Measurements from ENCODE around the gene SYNDIG1L.

Gene SYNDIG1L

DNA sequence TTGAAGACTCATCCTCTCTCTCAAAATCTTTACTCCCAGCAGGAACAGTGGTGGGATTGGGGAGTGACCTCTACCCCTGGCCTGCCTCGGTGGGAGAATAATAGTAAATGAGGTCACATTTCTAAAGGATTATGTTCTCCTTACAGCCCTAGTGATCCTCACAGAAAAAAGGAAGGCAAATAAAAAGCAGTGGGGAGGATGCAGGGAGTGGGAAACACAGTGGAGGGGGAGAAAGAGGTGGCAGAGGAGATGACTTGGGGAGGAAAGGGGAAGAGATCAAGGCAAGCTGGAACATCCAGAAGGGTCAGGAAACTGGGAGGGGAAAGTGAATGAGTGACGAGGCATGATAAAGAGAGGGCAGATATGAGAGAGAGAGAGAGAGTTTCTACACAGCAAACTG, 8.3 kb upstream of the SYNDIG1L start:
- no peak for TF ChIP-seq EZH2phosphoT487 (IDR thresholded peaks at IDR 0.05; ENCODE audit: borderline replicate concordance)
- TF ChIP-seq, protein P1, sequence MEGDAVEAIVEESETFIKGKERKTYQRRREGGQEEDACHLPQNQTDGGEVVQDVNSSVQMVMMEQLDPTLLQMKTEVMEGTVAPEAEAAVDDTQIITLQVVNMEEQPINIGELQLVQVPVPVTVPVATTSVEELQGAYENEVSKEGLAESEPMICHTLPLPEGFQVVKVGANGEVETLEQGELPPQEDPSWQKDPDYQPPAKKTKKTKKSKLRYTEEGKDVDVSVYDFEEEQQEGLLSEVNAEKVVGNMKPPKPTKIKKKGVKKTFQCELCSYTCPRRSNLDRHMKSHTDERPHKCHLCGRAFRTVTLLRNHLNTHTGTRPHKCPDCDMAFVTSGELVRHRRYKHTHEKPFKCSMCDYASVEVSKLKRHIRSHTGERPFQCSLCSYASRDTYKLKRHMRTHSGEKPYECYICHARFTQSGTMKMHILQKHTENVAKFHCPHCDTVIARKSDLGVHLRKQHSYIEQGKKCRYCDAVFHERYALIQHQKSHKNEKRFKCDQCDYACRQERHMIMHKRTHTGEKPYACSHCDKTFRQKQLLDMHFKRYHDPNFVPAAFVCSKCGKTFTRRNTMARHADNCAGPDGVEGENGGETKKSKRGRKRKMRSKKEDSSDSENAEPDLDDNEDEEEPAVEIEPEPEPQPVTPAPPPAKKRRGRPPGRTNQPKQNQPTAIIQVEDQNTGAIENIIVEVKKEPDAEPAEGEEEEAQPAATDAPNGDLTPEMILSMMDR (conservative IDR thresholded peaks at IDR 0.05; ENCODE audit: low read length), result no peak

DNA sequence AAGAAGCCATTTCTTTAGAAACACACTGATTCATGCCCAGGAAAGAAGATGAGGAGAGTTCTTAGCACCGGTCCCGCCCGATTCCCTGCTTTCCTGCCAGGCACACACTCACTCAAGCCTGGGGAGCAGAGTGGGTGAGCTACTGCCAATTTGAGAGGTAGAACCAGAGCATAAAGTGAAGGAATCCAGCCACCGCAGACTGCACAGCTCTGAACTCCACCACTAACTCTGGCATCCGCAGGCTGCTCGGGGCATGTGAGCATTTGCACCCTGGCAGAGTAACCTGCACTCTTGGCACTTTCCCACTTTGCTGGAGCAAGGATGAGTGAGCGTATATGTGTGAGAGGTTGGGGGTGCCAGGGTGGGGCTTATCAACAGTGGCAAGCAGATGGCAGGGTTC, 4.0 kb upstream of the SYNDIG1L start:
- Histone ChIP-seq H3K36me3 (ENCODE audit: insufficient read depth, low read length) (no peaks in the 10 kb centered on the region), H3K4me2 (ENCODE audit: low read depth, low read length, poor library complexity, severe bottlenecking) (no peak overlapping the region), H4K20me1 (ENCODE audit: insufficient read depth, low read length, poor library complexity, severe bottlenecking) (no peaks in the 10 kb centered on the region), H3K9ac (ENCODE audit: low read depth, low read length, poor library complexity, severe bottlenecking) (no peak overlapping the region), H3K9me3 (ENCODE audit: insufficient read depth, low read depth, low read length) (no peaks in the 10 kb centered on the region), H3K4me3 (ENCODE audit: low read length, poor library complexity, severe bottlenecking) (no peak overlapping the region), H2AFZ (ENCODE audit: low read length) (no peak overlapping the region), H3F3A (ENCODE audit: low read depth) (no peaks in the 10 kb centered on the region), H3K79me2 (ENCODE audit: insufficient read depth, low read length) (no peaks in the 10 kb centered on the region), H3K4me1 (ENCODE audit: insufficient read depth, low read length, poor library complexity, severe bottlenecking) (no peaks in the 10 kb centered on the region), H3K9me2 (replicated peaks; ENCODE audit: low read depth, low read length) (no peaks in the 10 kb centered on the region), H3K27me3 (ENCODE audit: insufficient read depth, low read length, poor library complexity, severe bottlenecking) (peaks cover 5% of the 10 kb centered on the region)
- TF ChIP-seq, protein P1 (conservative IDR thresholded peaks at IDR 0.05; ENCODE audit: low read length), result no peak
- no peak for TF ChIP-seq EZH2phosphoT487 (IDR thresholded peaks at IDR 0.05; ENCODE audit: borderline replicate concordance)

More for the DNA sequence above, 8.3 kb upstream of the SYNDIG1L start:
- H3K79me2 ChIP-seq (ENCODE audit: insufficient read depth, low read length), result no peaks in the 10 kb centered on the region
- H2AFZ ChIP-seq (ENCODE audit: low read length), result no peak overlapping the region
- no peaks in the 10 kb centered on the region for H3K36me3 ChIP-seq (ENCODE audit: insufficient read depth, low read length)
- peaks cover 5% of the 10 kb centered on the region for H3K27me3 ChIP-seq (ENCODE audit: insufficient read depth, low read length, poor library complexity, severe bottlenecking)
- no peak overlapping the region for H3K4me3 ChIP-seq (ENCODE audit: low read length, poor library complexity, severe bottlenecking)
- H3K9ac ChIP-seq (ENCODE audit: low read depth, low read length, poor library complexity, severe bottlenecking), result no peak overlapping the region
- no peaks in the 10 kb centered on the region for H3K4me1 ChIP-seq (ENCODE audit: insufficient read depth, low read length, poor library complexity, severe bottlenecking)
- no peaks in the 10 kb centered on the region for H3F3A ChIP-seq (ENCODE audit: low read depth)
- H3K9me3 ChIP-seq (ENCODE audit: insufficient read depth, low read depth, low read length), result no peaks in the 10 kb centered on the region
- H3K4me2 ChIP-seq (ENCODE audit: low read depth, low read length, poor library complexity, severe bottlenecking), result no peak overlapping the region
- H4K20me1 ChIP-seq (ENCODE audit: insufficient read depth, low read length, poor library complexity, severe bottlenecking), result no peaks in the 10 kb centered on the region
- no peaks in the 10 kb centered on the region for H3K9me2 ChIP-seq (replicated peaks; ENCODE audit: low read depth, low read length)

DNA sequence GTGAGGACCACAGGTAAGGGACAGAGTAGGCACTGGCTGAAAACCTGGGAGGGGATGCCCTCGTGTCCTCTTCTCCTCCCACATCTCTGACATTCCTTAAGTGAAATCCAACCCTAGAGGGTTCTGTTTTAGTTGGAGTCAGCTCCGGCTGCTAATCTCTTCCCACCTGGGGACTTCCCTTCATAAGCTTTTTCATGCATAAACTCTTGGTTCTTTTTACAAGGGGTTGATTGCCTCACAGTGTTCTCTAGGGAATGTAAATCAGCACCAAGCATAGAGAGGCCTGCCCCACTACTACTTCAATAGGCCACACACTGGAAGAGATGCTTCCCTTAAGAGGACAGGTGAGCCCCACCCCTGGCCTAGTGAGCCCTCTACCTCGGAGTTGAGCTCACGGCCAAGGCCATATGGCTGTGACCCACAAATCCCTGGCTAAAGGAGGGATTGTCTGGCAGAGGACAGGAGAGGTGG, 3.2 kb upstream of the SYNDIG1L start:
- Histone ChIP-seq H4K20me1 (ENCODE audit: insufficient read depth, low read length, poor library complexity, severe bottlenecking) (no peaks in the 10 kb centered on the region), H3K4me1 (ENCODE audit: insufficient read depth, low read length, poor library complexity, severe bottlenecking) (no peaks in the 10 kb centered on the region), H3K9me2 (replicated peaks; ENCODE audit: low read depth, low read length) (no peaks in the 10 kb centered on the region), H3K27me3 (ENCODE audit: insufficient read depth, low read length, poor library complexity, severe bottlenecking) (peaks cover 5% of the 10 kb centered on the region), H3K36me3 (ENCODE audit: insufficient read depth, low read length) (no peaks in the 10 kb centered on the region), H3F3A (ENCODE audit: low read depth) (no peaks in the 10 kb centered on the region), H3K79me2 (ENCODE audit: insufficient read depth, low read length) (no peaks in the 10 kb centered on the region), H3K9me3 (ENCODE audit: insufficient read depth, low read depth, low read length) (no peaks in the 10 kb centered on the region), H3K9ac (ENCODE audit: low read depth, low read length, poor library complexity, severe bottlenecking) (no peak overlapping the region), H2AFZ (ENCODE audit: low read length) (no peak overlapping the region), H3K4me2 (ENCODE audit: low read depth, low read length, poor library complexity, severe bottlenecking) (no peak overlapping the region), H3K4me3 (ENCODE audit: low read length, poor library complexity, severe bottlenecking) (no peak overlapping the region)
- no peak for TF ChIP-seq EZH2phosphoT487 (IDR thresholded peaks at IDR 0.05; ENCODE audit: borderline replicate concordance)
- TF ChIP-seq, protein P1 (conservative IDR thresholded peaks at IDR 0.05; ENCODE audit: low read length), result no peak

All from Loucy (cell line).